Right lobe of liver (tissue), 4 donors: Measurements from ENCODE around the gene CDH23.

Experiments used
- CTCF ChIP-seq, 4 donors: fragments of 200-600 bp in 3 of 4; fragments of 450-650 bp in 1 of 4; IDR thresholded peaks; one replicate each; pipeline versions ENCODE4 v1.5.1 to v1.8.0; 2016 to 2022; ENCODE audit warnings: antibody characterized with exemption in 4 of 4, mild to moderate bottlenecking in 2 of 4
- POLR2A ChIP-seq: fragments of 450-650 bp; IDR thresholded peaks from one replicate; pipeline ENCODE4 v1.6.1; 2017; ENCODE audit warnings: antibody characterized with exemption, mild to moderate bottlenecking
- donor health status: DM: no; HTN: no; CAD: no.
- donor health status: DM: no; HTN: no; CAD: no.
- donor health status: DM: no; HTN: yes; CAD: no.

GRCh38 chr10:71719042-71719441 lies 322.3 kb downstream of the CDH23 start:
- TF ChIP-seq CTCF (IDR thresholded peaks at IDR 0.05) (no peak), POLR2A (no peak)
